Lung (tissue), 12 donors: ENCODE results near the gene SMURF1. TPM values are rescaled to one million over a fixed set of nuclear protein-coding genes. Genes with fewer than 3 reads are reported as not detected.

Experiments
- ATAC-seq: fragments of 200-7000 bp; cut with Tn5 transposase; one replicate; pipeline ENCODE4 v1.9.1; 2020; ENCODE audit warnings: moderate number of reproducible peaks; ENCODE audit not compliant: insufficient read depth, low FRiP score
- DNase-seq, 3 donors: peaks; one replicate each; pipeline ENCODE4 v3.0.0-alpha.2; 2013 to 2017
- H3K27ac ChIP-seq, 2 donors: one replicate each; pipeline ENCODE4 v1.5.1; 2013; ENCODE audit warnings: mild to moderate bottlenecking in 2 of 2, moderate library complexity in 2 of 2, control low read depth in 1 of 2, inconsistent platforms in 1 of 2, low read depth in 1 of 2, low read length in 1 of 2
- H3K27me3 ChIP-seq, 3 donors: one replicate each; pipeline ENCODE4 v1.5.1; 2013; ENCODE audit warnings: low read length in 2 of 3; ENCODE audit not compliant: control insufficient read depth in 3 of 3, insufficient read depth in 3 of 3
- H3K36me3 ChIP-seq, 4 donors: one replicate each; pipeline ENCODE4 v1.5.1; 2013; ENCODE audit warnings: low read length in 4 of 4, mild to moderate bottlenecking in 1 of 4, moderate library complexity in 1 of 4; ENCODE audit not compliant: control insufficient read depth in 4 of 4, insufficient read depth in 4 of 4
- H3K4me1 ChIP-seq, 5 donors: one replicate each; pipeline ENCODE4 v1.5.1; 2013; ENCODE audit warnings: low read length in 5 of 5, mild to moderate bottlenecking in 2 of 5, moderate library complexity in 1 of 5; ENCODE audit not compliant: control insufficient read depth in 5 of 5, insufficient read depth in 5 of 5
- H3K4me3 ChIP-seq: one replicate; pipeline ENCODE4 v1.5.1; 2013; ENCODE audit warnings: mild to moderate bottlenecking, control low read depth, moderate library complexity
- H3K9ac ChIP-seq, 2 donors: one replicate each; pipeline ENCODE4 v1.5.1; 2013; ENCODE audit warnings: low read length in 2 of 2, control low read depth in 1 of 2; ENCODE audit not compliant: insufficient read depth in 1 of 2
- H3K9me3 ChIP-seq, 4 donors: one replicate each; pipeline ENCODE4 v1.5.1; 2013; ENCODE audit warnings: low read length in 3 of 4, mild to moderate bottlenecking in 1 of 4, moderate library complexity in 1 of 4; ENCODE audit not compliant: control insufficient read depth in 4 of 4, insufficient read depth in 3 of 4
- WGBS, 2 donors: extraction: QIAGEN DNeasy Blood & Tissue Kit; methylation state at CpG; one replicate each; pipeline ENCODE4 v1.1.7; 2013; 5-methylcytosine and 5-hydroxymethylcytosine counted together
- polyA plus RNA-seq, 2 donors: library from polyadenylated mRNA; stranded (reverse); fragments of 200-250 nt; gene quantifications; one replicate each; pipeline ENCODE4 v1.2.1, GENCODE V29; 2013
- total RNA-seq, 2 donors: library from RNA; depleted of rRNA in 1 of 2; stranded (reverse); fragments of >200 nt in 1 of 2; gene quantifications; one replicate each; pipeline ENCODE4 v1.2.1, GENCODE V29; 2014 to 2021
- TF ChIP-seq, protein P1 (sequence below): IDR thresholded peaks from 2 replicates; pipeline ENCODE4 v1.5.1; 2012; ENCODE audit warnings: mild to moderate bottlenecking; ENCODE audit errors: control extremely low read depth, extremely low read depth
- donor health status: control.
- donor health status: control.
- donor health status: Bipolar disorder and iron deficiency.
- donor health status: healthy.
- donor health status: DM: yes; HTN: yes; CAD: no.

SMURF1 gene
- total and polyA plus RNA-seq, 4 donors: 9.0 to 36.4 (median 21.5) TPM

DNA sequence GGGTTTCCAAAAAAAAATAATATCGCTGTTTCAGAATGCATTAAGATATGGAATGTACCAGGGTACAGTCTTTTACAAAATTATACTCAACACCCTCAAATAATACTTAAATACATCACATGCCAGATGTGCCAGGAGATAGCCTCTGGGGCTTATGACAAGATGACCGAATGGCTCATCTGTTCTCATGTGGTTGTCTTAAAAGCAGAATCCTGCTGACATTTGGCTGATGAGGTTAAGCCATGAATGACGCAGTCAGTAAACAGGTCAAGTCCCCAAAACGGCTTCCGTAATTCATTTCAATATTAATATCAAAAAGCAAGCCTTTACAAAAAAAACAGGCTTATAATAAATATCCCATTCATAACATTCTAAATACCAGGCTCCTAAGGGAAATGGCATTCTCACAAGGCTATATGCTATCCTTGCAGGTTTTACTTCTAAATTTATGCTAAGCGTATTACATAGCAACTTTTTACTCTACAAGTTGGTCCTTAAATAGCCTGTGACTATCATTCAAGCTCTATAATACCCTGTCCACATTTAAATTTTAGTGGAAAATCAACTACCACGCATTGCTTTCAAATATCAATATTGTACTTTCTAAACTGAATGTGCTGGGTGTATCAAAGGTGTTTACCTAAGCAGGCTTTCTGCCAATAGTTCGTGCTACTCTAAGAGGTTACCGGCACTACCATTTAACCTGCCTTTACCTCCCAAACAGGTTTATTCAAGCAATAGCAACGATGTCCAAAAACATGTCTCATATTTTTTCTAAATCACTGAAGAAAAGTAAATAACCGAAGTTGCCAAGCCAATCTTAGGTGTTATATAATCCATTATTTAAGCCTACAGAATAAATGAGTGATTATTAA, 15.6 kb downstream of the SMURF1 start:
- Histone ChIP-seq H3K9me3 (no peaks in the 10 kb centered on the region), H3K9ac (no peak overlapping the region), H3K4me3 (no peak overlapping the region), H3K4me1 (peaks cover 0 to 26% (median 15%) of the 10 kb centered on the region in 5 donors), H3K36me3 (no peaks in the 10 kb centered on the region), H3K27ac (peak overlapping the region in 1 of 2 donors; percentile 74), H3K27me3 (no peaks in the 10 kb centered on the region)
- 68 to 84% methylated on average over 11 of the region's 11 CpGs for WGBS, 2 donors
- TF ChIP-seq, protein P1, sequence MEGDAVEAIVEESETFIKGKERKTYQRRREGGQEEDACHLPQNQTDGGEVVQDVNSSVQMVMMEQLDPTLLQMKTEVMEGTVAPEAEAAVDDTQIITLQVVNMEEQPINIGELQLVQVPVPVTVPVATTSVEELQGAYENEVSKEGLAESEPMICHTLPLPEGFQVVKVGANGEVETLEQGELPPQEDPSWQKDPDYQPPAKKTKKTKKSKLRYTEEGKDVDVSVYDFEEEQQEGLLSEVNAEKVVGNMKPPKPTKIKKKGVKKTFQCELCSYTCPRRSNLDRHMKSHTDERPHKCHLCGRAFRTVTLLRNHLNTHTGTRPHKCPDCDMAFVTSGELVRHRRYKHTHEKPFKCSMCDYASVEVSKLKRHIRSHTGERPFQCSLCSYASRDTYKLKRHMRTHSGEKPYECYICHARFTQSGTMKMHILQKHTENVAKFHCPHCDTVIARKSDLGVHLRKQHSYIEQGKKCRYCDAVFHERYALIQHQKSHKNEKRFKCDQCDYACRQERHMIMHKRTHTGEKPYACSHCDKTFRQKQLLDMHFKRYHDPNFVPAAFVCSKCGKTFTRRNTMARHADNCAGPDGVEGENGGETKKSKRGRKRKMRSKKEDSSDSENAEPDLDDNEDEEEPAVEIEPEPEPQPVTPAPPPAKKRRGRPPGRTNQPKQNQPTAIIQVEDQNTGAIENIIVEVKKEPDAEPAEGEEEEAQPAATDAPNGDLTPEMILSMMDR: no peak
- ATAC-seq: no peak
- DNase-seq: peak in 2 of 3 donors; percentile 55 to 73

DNA sequence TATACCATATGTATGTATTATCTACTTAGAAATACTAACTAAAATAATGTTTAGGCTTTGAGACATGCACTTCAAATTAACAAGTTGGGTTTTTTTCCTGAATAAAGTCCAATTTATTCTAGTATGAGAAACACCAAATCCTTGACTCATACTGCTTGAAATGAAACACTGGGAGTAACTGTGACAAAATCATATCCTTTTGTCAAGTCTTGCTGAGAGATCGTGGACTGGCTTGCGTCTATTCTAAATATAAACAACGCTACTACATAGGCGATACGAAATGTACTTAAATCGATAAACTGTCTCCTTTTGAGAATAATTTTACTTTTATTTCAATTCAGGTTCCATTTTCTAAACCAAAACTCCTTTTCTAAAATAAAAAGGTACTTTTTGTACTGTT, 16.3 kb downstream of the SMURF1 start:
- H3K4me3 ChIP-seq: no peak overlapping the region
- H3K4me1 ChIP-seq: peaks cover 0 to 23% (median 13%) of the 10 kb centered on the region in 5 donors
- no peak for ATAC-seq
- no peaks in the 10 kb centered on the region for H3K36me3 ChIP-seq
- no peak for DNase-seq
- peak overlapping the region in 1 of 2 donors; percentile 12 for H3K27ac ChIP-seq
- WGBS, 2 donors: 83 to 87% methylated on average over 6 of the region's 6 CpGs
- no peaks in the 10 kb centered on the region for H3K27me3 ChIP-seq
- TF ChIP-seq, protein P1: no peak
- no peak overlapping the region for H3K9ac ChIP-seq
- no peaks in the 10 kb centered on the region for H3K9me3 ChIP-seq

DNA sequence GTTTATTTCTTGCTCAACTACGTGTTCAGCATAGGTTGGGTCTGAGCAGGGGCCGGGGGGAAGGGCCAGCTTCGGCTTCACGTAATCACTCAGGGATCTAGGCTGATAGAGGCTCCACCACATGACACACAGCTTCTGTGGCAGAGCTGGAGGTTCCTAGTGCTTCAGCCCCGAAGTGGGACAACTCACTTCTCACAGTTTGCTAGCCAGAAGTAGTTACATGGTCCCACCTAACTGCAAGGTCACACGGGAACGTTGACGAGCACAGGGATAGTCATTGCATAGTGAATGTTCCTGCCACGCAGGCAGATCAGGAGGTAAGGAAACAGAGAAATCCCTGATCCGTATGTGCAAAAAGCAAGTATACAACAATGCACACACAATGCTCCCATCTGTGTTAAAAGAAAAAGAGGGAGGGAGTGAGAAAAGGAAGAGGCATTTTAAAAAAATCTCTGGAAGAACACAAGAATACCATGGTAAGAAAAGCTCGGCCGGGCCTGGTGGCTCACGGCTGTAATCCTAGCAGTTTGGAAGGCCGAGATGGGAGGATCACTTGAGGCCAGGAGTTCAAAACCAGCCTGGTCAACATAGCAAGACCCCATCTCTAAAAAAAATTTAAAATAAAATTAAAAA, 16.9 kb downstream of the SMURF1 start:
- WGBS, 2 donors: 54 to 59% methylated on average over 14 of the region's 14 CpGs
- TF ChIP-seq, protein P1: no peak
- H3K4me1 ChIP-seq: peaks cover 0 to 17% (median 13%) of the 10 kb centered on the region in 5 donors
- no peak for DNase-seq
- no peaks in the 10 kb centered on the region for H3K27me3 ChIP-seq
- H3K4me3 ChIP-seq: no peak overlapping the region
- H3K27ac ChIP-seq: peak overlapping the region; percentile 12 to 81
- ATAC-seq: no peak
- H3K9ac ChIP-seq: no peak overlapping the region
- no peaks in the 10 kb centered on the region for H3K36me3 ChIP-seq
- H3K9me3 ChIP-seq: no peaks in the 10 kb centered on the region
